22Rv1 (cell line): ENCODE results near the gene PTPN3.

Experiments
- H3K27ac ChIP-seq: fragments of 450-650 bp; 2 replicates; pipeline ENCODE4 v1.5.1; 2017
- ZFX ChIP-seq: fragments of 450-650 bp; IDR thresholded peaks from 2 replicates; pipeline ENCODE4 v1.6.1; 2017; ENCODE audit warnings: antibody characterized with exemption, borderline replicate concordance
- TF ChIP-seq, protein P1 (sequence below): fragments of 450-650 bp; IDR thresholded peaks from 2 replicates; pipeline ENCODE4 v1.5.1; 2017; ENCODE audit warnings: mild to moderate bottlenecking

PTPN3 gene

GRCh38 chr9:109421026-109421970, 76.8 kb downstream of the PTPN3 start:
- TF ChIP-seq, protein P1, sequence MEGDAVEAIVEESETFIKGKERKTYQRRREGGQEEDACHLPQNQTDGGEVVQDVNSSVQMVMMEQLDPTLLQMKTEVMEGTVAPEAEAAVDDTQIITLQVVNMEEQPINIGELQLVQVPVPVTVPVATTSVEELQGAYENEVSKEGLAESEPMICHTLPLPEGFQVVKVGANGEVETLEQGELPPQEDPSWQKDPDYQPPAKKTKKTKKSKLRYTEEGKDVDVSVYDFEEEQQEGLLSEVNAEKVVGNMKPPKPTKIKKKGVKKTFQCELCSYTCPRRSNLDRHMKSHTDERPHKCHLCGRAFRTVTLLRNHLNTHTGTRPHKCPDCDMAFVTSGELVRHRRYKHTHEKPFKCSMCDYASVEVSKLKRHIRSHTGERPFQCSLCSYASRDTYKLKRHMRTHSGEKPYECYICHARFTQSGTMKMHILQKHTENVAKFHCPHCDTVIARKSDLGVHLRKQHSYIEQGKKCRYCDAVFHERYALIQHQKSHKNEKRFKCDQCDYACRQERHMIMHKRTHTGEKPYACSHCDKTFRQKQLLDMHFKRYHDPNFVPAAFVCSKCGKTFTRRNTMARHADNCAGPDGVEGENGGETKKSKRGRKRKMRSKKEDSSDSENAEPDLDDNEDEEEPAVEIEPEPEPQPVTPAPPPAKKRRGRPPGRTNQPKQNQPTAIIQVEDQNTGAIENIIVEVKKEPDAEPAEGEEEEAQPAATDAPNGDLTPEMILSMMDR, result no peak
- no peak for TF ChIP-seq ZFX
- no peak overlapping the region for H3K27ac ChIP-seq

GRCh38 chr9:109419531-109419930, 78.6 kb downstream of the PTPN3 start:
- TF ChIP-seq ZFX, result no peak
- TF ChIP-seq, protein P1, result no peak
- H3K27ac ChIP-seq, result no peak overlapping the region

DNA sequence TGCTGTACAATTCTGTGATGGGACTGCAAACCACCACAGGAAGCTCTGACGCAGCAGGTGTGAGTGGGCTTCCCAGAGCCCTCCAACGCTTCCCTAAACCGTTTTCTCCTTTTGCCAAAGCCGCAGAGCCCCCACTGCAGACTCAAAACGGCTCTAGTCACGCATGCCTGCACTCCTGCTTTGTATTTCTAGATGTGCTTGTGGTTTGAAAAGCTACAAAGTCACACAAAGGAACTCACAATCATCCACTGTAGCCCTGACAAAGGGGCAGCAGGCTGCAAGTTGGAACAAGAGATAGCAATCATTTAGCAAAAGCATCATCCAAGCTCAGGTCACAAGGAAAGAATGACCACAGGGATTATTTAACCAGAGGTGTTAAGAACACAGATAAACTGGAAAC, 79.3 kb downstream of the PTPN3 start:
- TF ChIP-seq, protein P1, result no peak
- no peak for TF ChIP-seq ZFX
- no peak overlapping the region for H3K27ac ChIP-seq

GRCh38 chr9:109417585-109418544, 80.2 kb downstream of the PTPN3 start:
- no peak for TF ChIP-seq ZFX
- TF ChIP-seq, protein P1, result no peak
- H3K27ac ChIP-seq, result no peak overlapping the region

GRCh38 chr9:109417054-109417453, 81.1 kb downstream of the PTPN3 start:
- H3K27ac ChIP-seq, result no peak overlapping the region
- TF ChIP-seq, protein P1, result no peak
- TF ChIP-seq ZFX, result no peak

DNA sequence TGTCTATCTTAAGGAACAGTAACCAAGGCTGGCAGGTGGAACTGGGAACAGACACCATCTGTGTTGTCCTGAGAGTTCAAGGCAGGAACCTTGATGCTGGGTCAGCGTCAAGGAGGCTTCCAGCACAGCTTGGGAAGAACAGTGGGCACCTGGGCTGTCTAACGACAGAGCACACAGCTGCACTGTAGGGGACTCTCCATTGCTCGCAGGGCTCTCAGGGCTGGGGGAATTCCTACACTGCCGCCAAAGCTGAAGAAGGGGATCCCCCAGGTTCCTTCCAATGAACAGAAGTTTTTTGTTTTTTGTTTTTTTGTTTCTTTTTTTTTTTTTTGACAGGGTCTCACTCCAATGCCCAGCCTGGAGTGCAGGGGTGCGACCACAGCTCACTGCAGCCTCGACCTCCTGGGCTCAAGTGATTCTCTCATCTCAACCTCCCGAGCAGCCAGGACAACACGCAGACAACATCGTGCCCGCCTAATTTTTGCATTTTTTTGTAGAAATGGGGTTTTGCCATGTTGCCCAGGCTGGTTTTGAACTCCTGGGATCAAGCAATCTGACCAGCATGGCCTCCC, 81.9 kb downstream of the PTPN3 start:
- no peak for TF ChIP-seq ZFX
- TF ChIP-seq, protein P1, result no peak
- H3K27ac ChIP-seq, result no peak overlapping the region
